Erythroblast (primary cell): ENCODE results near the gene TUBB2A.

ENCODE experiments used
- DNase-seq, 2 experiments: peaks; one replicate each; lab custom pipeline; 2025; lab: John Stamatoyannopoulos, UW
- GATA1 ChIP-seq: IDR thresholded peaks from 2 replicates; pipeline ENCODE4 v1.6.1; 2011; ENCODE audit warnings: low read depth, mild to moderate bottlenecking, control low read depth, low read length, moderate library complexity
- POLR2A ChIP-seq: IDR thresholded peaks from 2 replicates; pipeline ENCODE4 v1.6.1; 2011; ENCODE audit warnings: mild to moderate bottlenecking, low read length

Gene TUBB2A

GRCh38 chr6:3165631-3166534, 8.5 kb upstream of the TUBB2A start:
- DNase-seq = peak; percentile 23 to 34

GRCh38 chr6:3164388-3164787, 7.0 kb upstream of the TUBB2A start:
- DNase-seq = peak in 1 of 2 experiments; percentile 17
- TF ChIP-seq GATA1 (no peak), POLR2A (no peak)

More at GRCh38 chr6:3165631-3166534, 8.5 kb upstream of the TUBB2A start:
- TF ChIP-seq POLR2A (no peak), GATA1 (no peak)

GRCh38 chr6:3163248-3163594, 5.9 kb upstream of the TUBB2A start:
- no peak for DNase-seq
- TF ChIP-seq POLR2A (no peak), GATA1 (no peak)

GRCh38 chr6:3162565-3163247, 5.4 kb upstream of the TUBB2A start:
- TF ChIP-seq POLR2A = peak; percentile 73
- no peak for TF ChIP-seq GATA1
- peak; percentile 90 to 92 for DNase-seq

- DNase-seq = peak; percentile 96 to 99
- TF ChIP-seq POLR2A (peak; percentile 56), GATA1 (no peak)
Observed at GRCh38 chr6:3162067-3162497, 4.7 kb upstream of the TUBB2A start.

GRCh38 chr6:3159805-3160781, 2.7 kb upstream of the TUBB2A start:
- no peak for TF ChIP-seq GATA1
- TF ChIP-seq POLR2A = peak; percentile 79

GRCh38 chr6:3156184-3157130, 887 bp downstream of the TUBB2A start:
- peak; percentile 78 to 86 for DNase-seq

More at GRCh38 chr6:3159805-3160781, 2.7 kb upstream of the TUBB2A start:
- DNase-seq = peak; percentile 96 to 97

- peak; percentile 16 for TF ChIP-seq POLR2A
- peak; percentile 35 to 41 for DNase-seq
Observed at GRCh38 chr6:3155416-3155815, 1.9 kb downstream of the TUBB2A start.

- TF ChIP-seq POLR2A (no peak), GATA1 (no peak)
- DNase-seq = peak in 1 of 2 experiments; percentile 22
Observed at GRCh38 chr6:3152689-3153088, 4.7 kb downstream of the TUBB2A start.

GRCh38 chr6:3151691-3152090, 5.7 kb downstream of the TUBB2A start:
- DNase-seq = no peak
- no peak for TF ChIP-seq GATA1

GRCh38 chr6:3147914-3148757, 9.2 kb downstream of the TUBB2A start:
- DNase-seq = peak in 1 of 2 experiments; percentile 16
- TF ChIP-seq POLR2A = no peak
- no peak for TF ChIP-seq GATA1

- DNase-seq = no peak
- no peak for TF ChIP-seq GATA1
- TF ChIP-seq POLR2A = no peak
Observed at GRCh38 chr6:3144571-3144970, 12.8 kb downstream of the TUBB2A start.
